ENCODE data around the gene ADAMTS2.

GRCh38 chr5:179079165-179079987 lies 265.9 kb downstream of the ADAMTS2 start:
- TF ChIP-seq CTCF (IDR thresholded peaks at IDR 0.05; ENCODE audit: insufficient read depth, low read length, poor library complexity, severe bottlenecking) (no peak), EZH2phosphoT487 (conservative IDR thresholded peaks at IDR 0.05; ENCODE audit: low read length) (no peak)
